ENCODE measurements around the gene BTBD2. TPM values are rescaled to one million over a fixed set of nuclear protein-coding genes. Genes with fewer than 3 reads are reported as not detected.
A peak's percentile ranks its signal among the peaks of the same experiment; 100 is the strongest.

Gene BTBD2
- total and polyA plus RNA-seq, 2 of the 8 experiments (the other 6 are each of a cell fraction or from before 2014, with no cell fraction given), result 91.7 to 92.3 TPM

DNA sequence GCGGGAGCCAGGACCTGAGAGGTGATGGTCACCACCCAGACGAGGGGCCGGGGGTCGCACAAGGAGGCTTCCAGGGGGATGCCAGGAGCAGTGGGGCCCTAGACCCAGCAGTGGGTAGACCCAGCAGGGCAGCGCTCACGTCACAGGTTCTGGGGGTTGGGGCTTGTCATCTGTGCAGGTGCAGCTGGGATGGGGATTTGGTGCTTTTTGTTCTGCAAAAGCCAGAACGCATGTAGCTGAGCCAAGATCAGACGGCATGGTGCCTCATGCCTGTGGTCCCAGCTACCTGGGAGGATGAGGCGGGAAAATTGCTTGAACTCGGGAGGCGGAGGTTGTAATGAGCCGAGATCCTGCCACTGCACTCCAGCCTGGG, 59.4 kb downstream of the BTBD2 start:
- WGBS, 2 experiments (ENCODE audit: extremely low coverage in 1 of 2, insufficient coverage in 1 of 2, insufficient read length in 1 of 2, insufficient replicate concordance in 2 of 2, low coverage in 1 of 2, low lambda C conversion rate in 2 of 2, missing lambda C conversion rate in 1 of 2), result 94% methylated on average over 12 of the region's 12 CpGs; no CpG with 5 or more reads in 1 of the 2 experiments
- H3K23ac ChIP-seq (ENCODE audit: insufficient read length), result no peak overlapping the region
- no peak overlapping the region for H3K4ac ChIP-seq (replicated peaks; ENCODE audit: insufficient read length, low read depth, low read length)
- H3K4me1 ChIP-seq (replicated peaks in 1 of 4; ENCODE audit: control insufficient read depth in 3 of 4, insufficient read depth in 4 of 4, low read length in 3 of 4), result peaks cover 0 to 14% (median 9%) of the 10 kb centered on the region in 4 experiments; a peak in 5 of 7 replicates
- TF ChIP-seq CTBP2 (IDR thresholded peaks at IDR 0.05; ENCODE audit: borderline replicate concordance, insufficient read depth, insufficient read length, low read length), result no peak
- TF ChIP-seq, protein P1, sequence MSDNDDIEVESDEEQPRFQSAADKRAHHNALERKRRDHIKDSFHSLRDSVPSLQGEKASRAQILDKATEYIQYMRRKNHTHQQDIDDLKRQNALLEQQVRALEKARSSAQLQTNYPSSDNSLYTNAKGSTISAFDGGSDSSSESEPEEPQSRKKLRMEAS (IDR thresholded peaks at IDR 0.05), result 0 out of 2 replicates have a peak, but pooled peaks have one; percentile 14
- H3K56ac ChIP-seq (replicated peaks; ENCODE audit: insufficient read length, low read depth, low read length), result no peak overlapping the region
- ChIA-PET CTCF (ENCODE audit: partially characterized antibody) (interaction anchor here (0.7 to 2.6 kb wide), 7 partner anchors 9 to 56 kb away, joined by 3 to 13 read pairs (median 3); no protein-coding TSS in a partner anchor), POLR2A (ENCODE audit: partially characterized antibody) (interaction anchor here (0.8 kb wide), 1 partner anchor 50 kb away, joined by 3 read pairs; no protein-coding TSS in a partner anchor)
- no peak overlapping the region for H2AFZ ChIP-seq (ENCODE audit: low read length)
- H3K14ac ChIP-seq (ENCODE audit: insufficient read length), result no peak overlapping the region
- no peak overlapping the region for H2BK20ac ChIP-seq (ENCODE audit: low read length)
- H3K9ac ChIP-seq (replicated peaks in 1 of 4; ENCODE audit: extremely low read depth in 1 of 4, low read depth in 3 of 4, low read length in 3 of 4), result no peak overlapping the region; a peak in 1 of 7 replicates
- FAIRE-seq, result no peak
- no peaks in the 10 kb centered on the region for H3K9me3 ChIP-seq (ENCODE audit: insufficient read depth in 2 of 2, low read depth in 1 of 2, low read length in 1 of 2)
- no peak overlapping the region for H2BK15ac ChIP-seq (ENCODE audit: low read length)
- H4K20me1 ChIP-seq (replicated peaks in 1 of 2; ENCODE audit: control insufficient read depth in 1 of 2, insufficient read depth in 2 of 2, low read length in 2 of 2), result peaks cover 41 to 60% of the 10 kb centered on the region in 2 experiments
- H4K91ac ChIP-seq (replicated peaks; ENCODE audit: insufficient read length, low read length), result no peak overlapping the region
- no peak overlapping the region for H4K5ac ChIP-seq (ENCODE audit: insufficient read length, low read depth, low read length)
- H3K27me3 ChIP-seq (replicated peaks in 1 of 4; ENCODE audit: control insufficient read depth in 3 of 4, extremely low read depth in 1 of 4, insufficient read depth in 3 of 4, low read length in 3 of 4), result no peaks in the 10 kb centered on the region
- H2BK5ac ChIP-seq (ENCODE audit: low read depth, low read length), result no peak overlapping the region
- H3K4me2 ChIP-seq (ENCODE audit: insufficient read depth in 1 of 2, low read depth in 2 of 2, low read length in 2 of 2), result no peak overlapping the region
- H3K4me3 ChIP-seq (ENCODE audit: extremely low read depth in 1 of 4, insufficient read depth in 2 of 4, low read depth in 3 of 4, low read length in 4 of 4), result no peak overlapping the region
- H3K79me2 ChIP-seq (ENCODE audit: control insufficient read depth in 1 of 2, insufficient read depth in 2 of 2, low read length in 2 of 2), result peaks cover 21 to 87% of the 10 kb centered on the region in 2 experiments
- H2AK5ac ChIP-seq (ENCODE audit: low read depth, low read length), result no peak overlapping the region
- no peaks in the 10 kb centered on the region for H3K23me2 ChIP-seq (ENCODE audit: low read depth, low read length)
- H4K8ac ChIP-seq (ENCODE audit: extremely low read depth, insufficient read depth, low read length), result peak overlapping the region; percentile 43; the same call in 1 of the 2 replicates
- peaks cover 26% of the 10 kb centered on the region for H3K79me1 ChIP-seq (ENCODE audit: low read depth, low read length)
- H3K27ac ChIP-seq (ENCODE audit: low read depth, low read length), result no peak overlapping the region
- H3K36me3 ChIP-seq (ENCODE audit: control insufficient read depth in 2 of 4, insufficient read depth in 4 of 4, low read length in 3 of 4), result no peaks in the 10 kb centered on the region; a peak in 2 of 8 replicates
- H2BK120ac ChIP-seq (replicated peaks; ENCODE audit: low read depth, low read length), result no peak overlapping the region
- H2BK12ac ChIP-seq (ENCODE audit: low read depth, low read length), result no peak overlapping the region
- H3K18ac ChIP-seq (ENCODE audit: extremely low read depth, low read length), result no peak overlapping the region
- DNase-seq (ENCODE audit: low read depth in 1 of 2, low spot score in 2 of 2), result no peak
